ENCODE measurements around the gene TLL2. TPM values are rescaled to one million over a fixed set of nuclear protein-coding genes. Genes with fewer than 3 reads are reported as not detected.

TLL2 gene
- total RNA-seq, 2 donors from 2014 or later: not detected

DNA sequence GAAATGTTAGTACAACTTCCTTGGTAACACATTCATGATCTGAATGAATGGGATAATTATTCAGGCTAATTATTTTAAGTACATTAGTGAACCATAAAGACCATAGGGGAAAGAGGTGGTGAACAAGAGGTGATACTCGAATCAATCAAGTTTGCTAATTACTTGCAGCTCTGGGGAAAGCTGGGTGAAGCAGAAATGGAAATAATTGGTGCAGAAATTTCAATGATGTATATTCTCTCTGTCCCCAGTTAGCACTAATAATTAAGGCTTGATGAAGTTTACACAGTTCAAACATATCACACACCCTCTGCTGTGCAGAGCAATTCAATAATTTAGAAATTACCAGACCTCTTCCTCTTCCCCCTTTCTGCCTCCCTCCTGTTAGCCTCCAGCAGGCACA lies 105.5 kb downstream of the TLL2 start:
- no peaks in the 10 kb centered on the region for H3K9me3 ChIP-seq
- no peak for DNase-seq (ENCODE audit: low spot score)
- H3K4me3 ChIP-seq: no peak overlapping the region
- H3K36me3 ChIP-seq: no peaks in the 10 kb centered on the region
- H3K4me1 ChIP-seq (ENCODE audit: control insufficient read depth in 1 of 2, low read depth in 2 of 2): peaks cover 0 to 3% of the 10 kb centered on the region in 2 donors
- no peaks in the 10 kb centered on the region for H3K27me3 ChIP-seq (replicated peaks; ENCODE audit: insufficient read depth)
- no peak for ATAC-seq (ENCODE audit: insufficient number of reproducible peaks, low FRiP score, low read depth)
- H3K27ac ChIP-seq: no peak overlapping the region
- TF ChIP-seq CTCF (IDR thresholded peaks at IDR 0.05): no peak

DNA sequence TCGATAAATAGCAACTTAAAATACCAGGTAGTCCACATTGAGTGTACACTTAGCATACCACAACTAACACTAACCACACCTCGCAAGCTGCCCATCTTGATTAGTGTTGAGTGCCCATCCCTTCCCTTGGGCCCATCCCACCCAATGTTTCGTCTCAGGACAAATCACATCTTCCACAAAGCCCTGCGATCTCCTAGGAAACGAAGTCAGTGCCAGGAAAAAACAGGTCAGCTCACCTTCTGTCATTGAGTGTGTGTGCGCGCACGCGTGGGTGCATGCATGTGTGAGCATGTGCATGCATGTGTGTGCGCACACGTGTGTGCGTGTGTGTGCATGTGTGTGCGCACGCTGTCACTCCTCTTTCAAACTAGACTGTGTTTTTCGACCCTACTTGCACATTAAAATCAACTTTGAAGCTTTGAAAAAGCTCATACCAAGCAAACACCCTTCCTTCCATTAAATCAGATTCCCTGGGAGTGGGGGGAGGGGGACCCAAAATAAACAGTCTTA lies 106.1 kb downstream of the TLL2 start:
- Histone ChIP-seq H3K27me3 (replicated peaks; ENCODE audit: insufficient read depth) (no peaks in the 10 kb centered on the region), H3K27ac (no peak overlapping the region), H3K9me3 (no peaks in the 10 kb centered on the region), H3K36me3 (no peaks in the 10 kb centered on the region), H3K4me3 (no peak overlapping the region), H3K4me1 (ENCODE audit: control insufficient read depth in 1 of 2, low read depth in 2 of 2) (no peaks in the 10 kb centered on the region)
- no peak for ATAC-seq (ENCODE audit: insufficient number of reproducible peaks, low FRiP score, low read depth)
- no peak for TF ChIP-seq CTCF (IDR thresholded peaks at IDR 0.05)
- DNase-seq (ENCODE audit: low spot score): no peak

DNA sequence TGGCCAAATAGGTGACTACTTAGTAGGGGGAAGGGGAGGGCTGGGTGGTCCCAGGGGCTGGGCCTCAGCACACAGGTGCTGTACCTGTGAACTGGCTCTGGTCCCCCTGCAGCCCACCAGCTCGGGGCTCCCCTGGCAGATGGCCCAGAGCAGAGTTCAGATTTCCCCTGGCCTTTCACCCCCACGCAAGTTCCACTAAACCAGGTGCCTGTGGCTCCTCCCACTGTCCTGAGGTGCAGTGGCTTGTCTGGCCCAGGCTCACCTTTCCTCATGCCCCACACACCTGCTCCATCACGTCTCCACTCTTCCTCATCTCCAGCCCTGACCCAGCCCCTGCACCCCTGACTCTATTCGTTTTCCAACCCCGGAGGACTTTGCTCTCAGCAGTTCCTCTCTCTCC lies 107.6 kb downstream of the TLL2 start:
- Histone ChIP-seq H3K4me3 (no peak overlapping the region), H3K36me3 (no peaks in the 10 kb centered on the region), H3K9me3 (no peaks in the 10 kb centered on the region), H3K4me1 (ENCODE audit: control insufficient read depth in 1 of 2, low read depth in 2 of 2) (no peaks in the 10 kb centered on the region), H3K27me3 (replicated peaks; ENCODE audit: insufficient read depth) (no peaks in the 10 kb centered on the region), H3K27ac (no peak overlapping the region)
- DNase-seq (ENCODE audit: low spot score) (no peak), ATAC-seq (ENCODE audit: insufficient number of reproducible peaks, low FRiP score, low read depth) (no peak)
- TF ChIP-seq CTCF (IDR thresholded peaks at IDR 0.05): no peak

DNA sequence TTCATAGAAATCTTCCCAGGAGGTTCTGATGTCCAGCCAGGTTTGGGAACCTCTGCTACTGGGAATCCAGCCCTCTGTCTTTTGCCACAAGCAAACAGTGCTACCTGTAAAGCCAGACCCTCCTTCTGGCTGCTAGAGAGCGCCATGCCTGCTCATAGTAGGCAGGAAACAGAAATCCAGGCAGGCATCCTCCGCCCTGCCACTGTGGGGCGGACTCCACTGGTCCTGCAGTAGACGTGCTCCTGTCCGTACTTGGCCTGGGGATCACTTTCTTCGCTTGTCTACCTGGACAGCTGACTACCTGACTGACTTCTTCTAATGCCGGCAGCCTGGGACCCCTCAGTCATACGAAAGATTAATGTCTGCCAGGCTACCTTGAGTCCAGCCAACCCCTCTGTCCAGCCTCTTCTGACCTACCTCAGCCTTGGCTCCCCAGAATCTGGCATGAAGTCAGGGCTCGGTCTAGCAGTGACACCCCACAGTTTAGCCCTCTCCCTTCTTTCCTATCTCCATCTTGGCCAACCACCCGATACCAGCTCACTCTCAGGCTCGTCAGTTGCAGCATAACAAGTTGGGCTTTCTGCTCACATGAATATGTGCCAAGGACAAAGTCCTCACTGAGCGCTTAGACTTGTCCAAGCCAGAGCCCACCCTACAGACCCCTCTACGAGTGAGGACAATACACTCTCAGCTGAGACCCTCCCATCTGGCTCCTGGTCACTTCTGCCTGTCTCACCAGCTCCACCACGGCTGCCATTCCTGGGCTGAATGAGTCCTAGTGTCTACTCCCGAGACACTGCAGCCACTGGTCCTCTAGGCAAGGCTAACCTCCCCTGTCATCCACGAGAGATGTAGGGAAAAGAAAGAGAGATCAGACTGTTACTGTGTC lies 111.1 kb downstream of the TLL2 start:
- TF ChIP-seq CTCF (IDR thresholded peaks at IDR 0.05): no peak
- no peak overlapping the region for H3K27ac ChIP-seq
- no peak for DNase-seq (ENCODE audit: low spot score)
- no peaks in the 10 kb centered on the region for H3K27me3 ChIP-seq (replicated peaks; ENCODE audit: insufficient read depth)
- no peaks in the 10 kb centered on the region for H3K36me3 ChIP-seq
- ATAC-seq (ENCODE audit: insufficient number of reproducible peaks, low FRiP score, low read depth): no peak
- no peaks in the 10 kb centered on the region for H3K4me1 ChIP-seq (ENCODE audit: control insufficient read depth in 1 of 2, low read depth in 2 of 2)
- no peak overlapping the region for H3K4me3 ChIP-seq
- no peaks in the 10 kb centered on the region for H3K9me3 ChIP-seq

DNA sequence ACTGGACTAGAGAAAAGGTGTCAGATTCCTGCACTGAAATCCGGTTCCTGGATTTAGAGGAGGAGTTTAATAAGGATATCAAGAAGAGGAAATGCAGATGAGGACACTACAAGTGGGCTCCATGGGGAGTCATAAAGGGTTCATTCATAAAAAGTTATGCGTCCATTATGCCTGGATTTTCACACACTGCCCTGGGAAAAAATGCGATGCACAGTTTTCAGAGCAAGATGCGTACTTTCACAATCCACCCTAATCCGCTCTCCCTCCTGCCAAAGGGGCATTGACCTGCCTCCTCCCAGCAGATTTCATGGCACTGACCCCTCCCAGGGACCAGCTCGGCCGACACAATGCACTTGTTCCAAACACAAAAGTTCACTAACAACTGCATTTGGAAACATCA lies 112.7 kb downstream of the TLL2 start:
- Histone ChIP-seq H3K4me3 (no peak overlapping the region), H3K27ac (no peak overlapping the region), H3K9me3 (no peaks in the 10 kb centered on the region), H3K4me1 (ENCODE audit: control insufficient read depth in 1 of 2, low read depth in 2 of 2) (no peaks in the 10 kb centered on the region), H3K36me3 (no peaks in the 10 kb centered on the region), H3K27me3 (replicated peaks; ENCODE audit: insufficient read depth) (no peaks in the 10 kb centered on the region)
- no peak for TF ChIP-seq CTCF (IDR thresholded peaks at IDR 0.05)
- no peak for DNase-seq (ENCODE audit: low spot score)
- ATAC-seq (ENCODE audit: insufficient number of reproducible peaks, low FRiP score, low read depth): no peak
